ENCODE results near the gene SLC44A1. TPM values are rescaled to one million over a fixed set of nuclear protein-coding genes. Genes with fewer than 3 reads are reported as not detected.
A peak's percentile ranks its signal among the peaks of the same experiment; 100 is the strongest.

SLC44A1 gene
- polyA plus RNA-seq, 3 donors = 6.9 to 52.1 (median 46.5) TPM

- Histone ChIP-seq H3K79me2 (ENCODE audit: insufficient read depth, low read length) (peaks cover 4% of the 10 kb centered on the region), H3K4me3 (replicated peaks in 1 of 3; ENCODE audit: low read depth in 2 of 3, low read length in 3 of 3) (peak overlapping the region; percentile 79 to 85 (median 82)), H4K20me1 (ENCODE audit: insufficient read depth, low read length) (no peaks in the 10 kb centered on the region), H3K27me3 (ENCODE audit: control insufficient read depth in 2 of 2, insufficient read depth in 2 of 2, low read length in 2 of 2) (no peaks in the 10 kb centered on the region), H2AFZ (ENCODE audit: insufficient read depth, low read depth, low read length, poor library complexity, severe bottlenecking) (peak overlapping the region; percentile 98), H3K4me2 (replicated peaks; ENCODE audit: extremely low read depth, low read length, poor library complexity, severe bottlenecking) (peak overlapping the region; percentile 96), H3K9ac (ENCODE audit: insufficient read depth, low read length, poor library complexity, severe bottlenecking) (peak overlapping the region; percentile 78), H3K9me3 (replicated peaks in 1 of 2; ENCODE audit: control insufficient read depth in 1 of 2, insufficient read depth in 1 of 2, low read length in 2 of 2) (no peaks in the 10 kb centered on the region), H3K27ac (ENCODE audit: low read depth in 1 of 2, low read length in 2 of 2) (peak overlapping the region in 1 of 2 donors; percentile 77), H3K36me3 (replicated peaks in 1 of 2; ENCODE audit: control insufficient read depth in 1 of 2, insufficient read depth in 2 of 2, low read length in 2 of 2) (no peaks in the 10 kb centered on the region), H3K4me1 (ENCODE audit: control insufficient read depth in 1 of 2, insufficient read depth in 2 of 2, low read length in 2 of 2) (peaks cover 10 to 17% of the 10 kb centered on the region in 2 donors)
- no peak for DNase-seq
- H3K9me3 Mint-ChIP-seq = peaks cover 0 to 4% (median 0%) of the 10 kb centered on the region in 7 donors
- H3K27ac Mint-ChIP-seq = peak overlapping the region in 6 of 7 donors; percentile 41 to 88 (median 79)
- intact Hi-C loops (cut with micrococcal nuclease) = no loop called here
- H3K27me3 Mint-ChIP-seq (ENCODE audit: low read depth in 3 of 3) = peaks cover 0 to 5% (median 3%) of the 10 kb centered on the region in 3 donors
- H3K36me3 Mint-ChIP-seq = no peaks in the 10 kb centered on the region
- 83% methylated on average over 2 of the region's 16 CpGs for WGBS (ENCODE audit: insufficient coverage)
- peak overlapping the region; percentile 83 to 91 for H3K4me3 Mint-ChIP-seq
- peaks cover 16% of the 10 kb centered on the region for H3K4me1 Mint-ChIP-seq
- TF ChIP-seq CTCF (IDR thresholded peaks at IDR 0.05) = no peak
Measured at GRCh38 chr9:105447386-105447813, 202.9 kb downstream of the SLC44A1 start.

- under 1% methylated on average over 63 of the region's 87 CpGs for WGBS (ENCODE audit: insufficient coverage)
- peak within 1 kb of the TSS in 1 of 2 donors; percentile 77 for H3K27ac ChIP-seq (ENCODE audit: low read depth in 1 of 2, low read length in 2 of 2)
- Mint-ChIP-seq H3K27ac (peak within 1 kb of the TSS; percentile 69 to 90 (median 80)), H3K4me1 (peaks cover 17% of the 10 kb centered on the region), H3K4me3 (peak within 1 kb of the TSS; percentile 83 to 91), H3K9me3 (peaks cover 0 to 4% (median 0%) of the 10 kb centered on the region in 7 donors), H3K27me3 (ENCODE audit: low read depth in 3 of 3) (peaks cover 0 to 5% (median 4%) of the 10 kb centered on the region in 3 donors), H3K36me3 (no peaks in the 10 kb centered on the region)
- peak; percentile 88 to 91 (median 89) for DNase-seq
- H3K79me2 ChIP-seq (ENCODE audit: insufficient read depth, low read length) = peaks cover 7% of the 10 kb centered on the region
- H3K9me3 ChIP-seq (replicated peaks in 1 of 2; ENCODE audit: control insufficient read depth in 1 of 2, insufficient read depth in 1 of 2, low read length in 2 of 2) = no peaks in the 10 kb centered on the region
- peak within 1 kb of the TSS; percentile 98 for H2AFZ ChIP-seq (ENCODE audit: insufficient read depth, low read depth, low read length, poor library complexity, severe bottlenecking)
- peak within 1 kb of the TSS; percentile 96 for H3K4me2 ChIP-seq (replicated peaks; ENCODE audit: extremely low read depth, low read length, poor library complexity, severe bottlenecking)
- H4K20me1 ChIP-seq (ENCODE audit: insufficient read depth, low read length) = no peaks in the 10 kb centered on the region
- intact Hi-C loops (cut with micrococcal nuclease) = no loop called here
- peak within 1 kb of the TSS; percentile 78 for H3K9ac ChIP-seq (ENCODE audit: insufficient read depth, low read length, poor library complexity, severe bottlenecking)
- H3K4me3 ChIP-seq (replicated peaks in 1 of 3; ENCODE audit: low read depth in 2 of 3, low read length in 3 of 3) = peak within 1 kb of the TSS; percentile 79 to 85 (median 82)
- TF ChIP-seq CTCF (IDR thresholded peaks at IDR 0.05) = peak; percentile 9
- H3K27me3 ChIP-seq (ENCODE audit: control insufficient read depth in 2 of 2, insufficient read depth in 2 of 2, low read length in 2 of 2) = no peaks in the 10 kb centered on the region
- peaks cover 10 to 17% of the 10 kb centered on the region in 2 donors for H3K4me1 ChIP-seq (ENCODE audit: control insufficient read depth in 1 of 2, insufficient read depth in 2 of 2, low read length in 2 of 2)
- H3K36me3 ChIP-seq (replicated peaks in 1 of 2; ENCODE audit: control insufficient read depth in 1 of 2, insufficient read depth in 2 of 2, low read length in 2 of 2) = no peaks in the 10 kb centered on the region
Measured at GRCh38 chr9:105447814-105448812, 203.7 kb downstream of the SLC44A1 start, which contains the start of gene FSD1L. TSS of gene FSD1L (plus strand) at chr9:105448034. CDS start at chr9:105448221, 187 bp downstream.
